GM19468 (cell line): ENCODE data around the gene AGPAT3.

Source experiments
- ATAC-seq: cut with Tn5 transposase; IDR thresholded peaks from one replicate; pipeline ENCODE4 v1.9.1; 2021; ENCODE audit warnings: mild to moderate bottlenecking, moderate library complexity, moderate number of reproducible peaks; ENCODE audit not compliant: unreplicated experiment; ENCODE audit errors: extremely low read depth

AGPAT3 gene

GRCh38 chr21:43932005-43932404 lies 67.0 kb downstream of the AGPAT3 start:
- ATAC-seq: no peak

GRCh38 chr21:43933199-43933598 lies 68.2 kb downstream of the AGPAT3 start:
- ATAC-seq: no peak

GRCh38 chr21:43933680-43934079 lies 68.7 kb downstream of the AGPAT3 start:
- no peak for ATAC-seq

GRCh38 chr21:43934116-43934515 lies 69.1 kb downstream of the AGPAT3 start:
- ATAC-seq: no peak

- no peak for ATAC-seq
Observed at GRCh38 chr21:43934716-43935705, 70.0 kb downstream of the AGPAT3 start.

- ATAC-seq: no peak
Observed at GRCh38 chr21:43935711-43936110, 70.7 kb downstream of the AGPAT3 start.

- ATAC-seq: no peak
Observed at GRCh38 chr21:43936247-43936967, 71.4 kb downstream of the AGPAT3 start.

GRCh38 chr21:43937051-43937832 lies 72.2 kb downstream of the AGPAT3 start:
- ATAC-seq: no peak

- ATAC-seq: no peak
Observed at GRCh38 chr21:43937891-43938309, 72.9 kb downstream of the AGPAT3 start.

- ATAC-seq: peak; percentile 51
Observed at GRCh38 chr21:43938751-43939442, 73.9 kb downstream of the AGPAT3 start.

GRCh38 chr21:43939443-43940328 lies 74.7 kb downstream of the AGPAT3 start:
- no peak for ATAC-seq

GRCh38 chr21:43940329-43941050 lies 75.5 kb downstream of the AGPAT3 start:
- ATAC-seq: no peak

- no peak for ATAC-seq
Observed at GRCh38 chr21:43942201-43942600, 77.2 kb downstream of the AGPAT3 start.

GRCh38 chr21:43942621-43943020 lies 77.6 kb downstream of the AGPAT3 start:
- ATAC-seq: no peak

GRCh38 chr21:43943512-43944077 lies 78.6 kb downstream of the AGPAT3 start:
- no peak for ATAC-seq

GRCh38 chr21:43944078-43944633 lies 79.1 kb downstream of the AGPAT3 start:
- no peak for ATAC-seq

- no peak for ATAC-seq
Observed at GRCh38 chr21:43944757-43945156, 79.7 kb downstream of the AGPAT3 start.
